Fibroblast of villous mesenchyme (primary cell): ENCODE data around the gene AKTIP. TPM values are rescaled to one million over a fixed set of nuclear protein-coding genes. Genes with fewer than 3 reads are reported as not detected.
"Not testable (repeated sequence)": the region's sequence is repeated elsewhere in the genome, so short reads cannot be mapped to it uniquely, and the experiment has no call there.

Experiments
- DNase-seq: peaks from one replicate; pipeline ENCODE4 v3.0.0-alpha.2; 2010; ENCODE audit warnings: low read depth
- H3K4me3 ChIP-seq: 2 replicates; pipeline ENCODE4 v1.5.1; 2011; ENCODE audit warnings: low read depth, mild to moderate bottlenecking, low read length
- CTCF ChIP-seq: IDR thresholded peaks from 2 replicates; pipeline ENCODE4 v1.5.1; 2012; ENCODE audit warnings: low read depth, mild to moderate bottlenecking, low read length; ENCODE audit not compliant: insufficient read depth
- total RNA-seq: library from RNA; depleted of rRNA; stranded (reverse); fragments of >200 nt; gene quantifications from 2 replicates; pipeline ENCODE4 v1.2.3, GENCODE V29; 2012

The AKTIP gene
- total RNA-seq, result 18.6 and 20.0 TPM in 2 replicates

- peak; percentile 34 for DNase-seq
- H3K4me3 ChIP-seq, result peak within 1 kb of the TSS; percentile 84
- no peak for TF ChIP-seq CTCF
These were observed at the start of gene AKTIP for GRCh38 chr16:53502331-53503269. AKTIP (minus strand) TSS chr16:53503209; CDS start chr16:53500259, 2,950 bp downstream.

GRCh38 chr16:53549970-53550690 is 47.1 kb upstream of the AKTIP start:
- no peak overlapping the region for H3K4me3 ChIP-seq
- DNase-seq, result peak; percentile 91
- peak; percentile 81 for TF ChIP-seq CTCF

- no peak for TF ChIP-seq CTCF
- no peak overlapping the region for H3K4me3 ChIP-seq
- DNase-seq, result no peak
These were observed 44.0 kb upstream of the AKTIP start for GRCh38 chr16:53546988-53547391.

GRCh38 chr16:53545433-53545832 is 42.4 kb upstream of the AKTIP start:
- H3K4me3 ChIP-seq, result no peak overlapping the region
- no peak for TF ChIP-seq CTCF
- no peak for DNase-seq

- H3K4me3 ChIP-seq, result no peak overlapping the region
- no peak for TF ChIP-seq CTCF
- no peak for DNase-seq
These were observed 39.3 kb upstream of the AKTIP start for GRCh38 chr16:53542283-53542682.

- H3K4me3 ChIP-seq, result no peak overlapping the region
- TF ChIP-seq CTCF, result no peak
- no peak for DNase-seq
These were observed 38.3 kb upstream of the AKTIP start for GRCh38 chr16:53541326-53541725.

- not testable (repeated sequence) for DNase-seq, H3K4me3 ChIP-seq
These were observed 37.0 kb upstream of the AKTIP start for GRCh38 chr16:53539759-53540718.

- not testable (repeated sequence) for DNase-seq, H3K4me3 ChIP-seq
These were observed 36.3 kb upstream of the AKTIP start for GRCh38 chr16:53539346-53539745.
